Transverse colon (tissue), 4 donors: ENCODE measurements around the gene PDLIM3.

Experiments
- CTCF ChIP-seq, 5 experiments: fragments of 200-600 bp in 3 of 5; fragments of 450-650 bp in 2 of 5; sonication (generic) in 3 of 5; IDR thresholded peaks; 1 replicate in 2 of 5; 2 replicates in 3 of 5; pipeline ENCODE4 v1.5.1; 2016 to 2017; ENCODE audit warnings: antibody characterized with exemption in 5 of 5, inconsistent platforms in 3 of 5, mild to moderate bottlenecking in 2 of 5, moderate library complexity in 1 of 5
- EP300 ChIP-seq: sonication (generic); formaldehyde crosslinking; IDR thresholded peaks from one replicate; pipeline ENCODE4 v1.6.1; 2017; ENCODE audit warnings: antibody characterized with exemption, low read depth
- POLR2A ChIP-seq: fragments of 450-650 bp; IDR thresholded peaks from one replicate; pipeline ENCODE4 v1.6.1; 2016; ENCODE audit warnings: antibody characterized with exemption, mild to moderate bottlenecking, moderate library complexity
- POLR2AphosphoS5 ChIP-seq, 3 donors: sonication (generic); formaldehyde crosslinking; IDR thresholded peaks; one replicate each; pipeline ENCODE4 v1.6.1; 2016; ENCODE audit warnings: antibody characterized with exemption in 3 of 3

GRCh38 chr4:185570727-185571126 is 35.4 kb upstream of the PDLIM3 start:
- TF ChIP-seq CTCF (IDR thresholded peaks at IDR 0.05): no peak
- TF ChIP-seq POLR2A: no peak
- TF ChIP-seq EP300: no peak
- no peak for TF ChIP-seq POLR2AphosphoS5 (IDR thresholded peaks at IDR 0.05)
